Hematopoietic multipotent progenitor cell treated with erythropoietin and hydrocortisone succinate and interleukin-3 and kit ligand, for 17 days (in vitro differentiated cells): Measurements from ENCODE around the gene ZNF695.

Experiments used
- DNase-seq: peaks from one replicate; pipeline ENCODE4 v3.0.0-alpha.2; 2015; ENCODE audit warnings: low spot score

Gene ZNF695

DNA sequence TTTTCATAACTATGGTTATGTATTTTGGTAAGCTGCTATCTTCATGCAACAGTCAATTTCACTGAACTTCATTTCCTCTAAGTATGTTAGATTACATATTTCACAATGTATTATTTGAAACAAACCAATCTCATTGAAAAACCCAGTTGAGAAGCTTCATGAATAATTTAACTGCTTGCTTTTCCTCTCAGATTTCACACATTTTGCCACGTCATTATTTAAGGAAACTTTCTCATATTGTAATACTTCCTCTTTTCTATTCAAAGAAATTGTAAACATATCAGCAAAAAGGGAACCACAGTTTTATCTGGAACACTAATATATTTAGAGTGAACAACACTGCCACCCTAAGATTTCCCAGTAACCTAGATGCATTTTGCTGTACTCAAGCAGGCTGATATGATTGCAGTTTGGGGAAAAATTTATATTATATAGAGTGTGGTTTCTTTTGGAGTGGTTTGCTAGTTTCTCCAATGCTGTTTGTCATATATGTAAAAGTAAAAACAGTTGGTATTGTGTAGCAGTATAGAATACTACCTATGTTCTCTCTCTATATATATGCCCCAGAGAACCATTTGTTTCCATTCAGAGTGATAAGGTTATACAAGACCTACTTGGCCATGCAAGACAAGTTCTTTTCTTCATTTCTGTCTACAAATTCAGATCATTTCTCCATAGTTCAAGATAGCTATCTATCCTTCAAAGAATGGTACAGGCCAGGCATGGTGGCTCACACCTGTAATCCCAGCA lies 47.7 kb downstream of the ZNF695 start:
- no peak for DNase-seq

DNA sequence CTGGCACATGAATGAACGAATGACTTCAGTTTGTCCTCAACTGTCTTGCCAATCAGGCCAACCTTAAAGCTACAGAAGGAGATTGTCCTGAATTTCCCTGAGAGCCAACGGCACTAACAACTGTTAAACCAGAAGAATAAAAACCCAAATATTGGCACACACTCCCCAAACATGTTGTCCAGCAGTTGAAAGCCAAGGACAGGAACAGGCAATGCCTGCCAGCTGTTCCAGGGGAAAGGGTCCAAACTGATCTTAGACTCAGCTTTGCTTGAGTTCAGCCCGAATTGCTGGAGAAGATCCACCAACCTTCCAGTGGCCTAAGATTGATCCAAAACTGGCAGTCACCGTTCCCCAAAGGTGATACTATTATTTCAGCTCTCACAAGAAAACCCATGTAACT lies 53.7 kb downstream of the ZNF695 start:
- DNase-seq: no peak

DNA sequence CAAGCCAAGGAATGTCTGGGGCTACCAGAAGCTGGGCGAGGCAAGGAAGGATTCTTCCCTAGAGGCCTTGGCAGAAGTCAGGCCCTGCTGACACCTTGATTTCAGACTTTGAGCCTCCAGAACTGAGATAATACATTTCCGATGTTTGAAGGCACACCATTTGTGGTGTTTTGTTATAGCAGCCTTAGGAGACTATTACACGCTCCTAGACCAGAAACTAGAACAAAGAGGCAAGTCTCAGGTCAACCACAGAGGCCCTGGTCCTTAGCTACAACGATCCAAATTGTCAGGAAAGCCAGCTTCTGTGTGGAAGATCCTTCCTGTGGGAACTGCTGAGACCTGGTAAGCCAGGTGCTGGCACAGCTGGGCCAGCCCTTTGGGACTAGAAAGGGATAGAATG lies 56.4 kb downstream of the ZNF695 start:
- no peak for DNase-seq

DNA sequence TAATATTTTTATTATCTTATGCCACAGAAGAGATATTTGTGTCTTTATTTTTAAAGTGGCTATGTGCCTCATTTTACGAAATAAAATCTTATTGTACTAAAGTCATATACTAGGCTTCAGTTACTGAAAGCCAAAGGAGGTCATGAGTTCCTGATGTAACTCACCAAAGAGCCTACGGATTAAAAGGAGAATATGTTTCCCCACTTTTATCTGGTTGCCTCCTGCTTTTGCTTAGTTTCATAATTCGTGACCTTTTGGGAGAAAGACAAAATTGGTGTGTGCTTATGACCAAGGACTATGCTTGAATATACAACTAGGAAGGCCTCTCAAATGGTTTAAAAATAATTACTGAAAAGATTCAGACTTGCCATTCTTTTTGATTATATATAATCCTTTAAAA lies 57.9 kb downstream of the ZNF695 start:
- no peak for DNase-seq

DNA sequence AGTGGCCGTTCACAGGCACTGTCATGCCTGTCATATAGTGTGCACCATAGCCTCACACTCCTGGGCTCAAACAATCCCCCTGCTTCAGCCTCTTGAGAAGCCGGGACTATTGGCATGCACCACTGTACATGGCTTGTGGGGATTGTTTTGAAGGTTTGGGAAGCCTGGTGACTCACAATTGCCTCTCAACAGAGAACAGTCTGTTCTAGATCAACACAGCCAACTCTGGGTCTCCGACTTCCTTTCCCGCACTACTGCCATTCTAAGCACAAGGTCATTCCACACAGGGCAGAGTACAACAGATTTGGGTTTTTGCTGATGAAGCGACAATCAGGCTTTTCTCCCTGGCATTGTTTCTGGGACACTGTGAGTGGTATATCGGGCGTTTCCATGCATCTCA lies 60.6 kb downstream of the ZNF695 start:
- no peak for DNase-seq

DNA sequence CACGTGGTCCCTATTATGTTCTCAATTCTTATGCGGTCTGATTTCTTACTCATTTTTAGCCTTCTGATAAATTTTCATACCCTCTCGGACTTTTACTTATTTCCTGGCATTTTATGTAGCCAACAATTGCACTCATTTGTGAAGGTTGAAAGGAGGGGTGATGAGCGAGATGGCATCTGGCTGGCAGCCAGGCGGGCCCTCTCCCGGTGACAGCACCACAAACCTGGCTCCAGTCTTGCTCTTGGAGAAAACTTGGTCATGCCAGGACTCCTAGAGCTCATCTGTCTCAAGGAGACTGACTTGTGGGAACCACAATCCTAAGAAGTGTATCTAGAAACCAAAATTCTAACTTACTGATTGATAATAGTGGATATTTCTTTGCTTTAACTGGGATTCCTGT lies 61.5 kb downstream of the ZNF695 start:
- no peak for DNase-seq
